Measurements from ENCODE around the gene TIAM2.
A peak's percentile ranks its signal among the peaks of the same experiment; 100 is the strongest.
"Not testable (repeated sequence)": the region's sequence is repeated elsewhere in the genome, so short reads cannot be mapped to it uniquely, and the experiment has no call there.

Gene TIAM2

DNA sequence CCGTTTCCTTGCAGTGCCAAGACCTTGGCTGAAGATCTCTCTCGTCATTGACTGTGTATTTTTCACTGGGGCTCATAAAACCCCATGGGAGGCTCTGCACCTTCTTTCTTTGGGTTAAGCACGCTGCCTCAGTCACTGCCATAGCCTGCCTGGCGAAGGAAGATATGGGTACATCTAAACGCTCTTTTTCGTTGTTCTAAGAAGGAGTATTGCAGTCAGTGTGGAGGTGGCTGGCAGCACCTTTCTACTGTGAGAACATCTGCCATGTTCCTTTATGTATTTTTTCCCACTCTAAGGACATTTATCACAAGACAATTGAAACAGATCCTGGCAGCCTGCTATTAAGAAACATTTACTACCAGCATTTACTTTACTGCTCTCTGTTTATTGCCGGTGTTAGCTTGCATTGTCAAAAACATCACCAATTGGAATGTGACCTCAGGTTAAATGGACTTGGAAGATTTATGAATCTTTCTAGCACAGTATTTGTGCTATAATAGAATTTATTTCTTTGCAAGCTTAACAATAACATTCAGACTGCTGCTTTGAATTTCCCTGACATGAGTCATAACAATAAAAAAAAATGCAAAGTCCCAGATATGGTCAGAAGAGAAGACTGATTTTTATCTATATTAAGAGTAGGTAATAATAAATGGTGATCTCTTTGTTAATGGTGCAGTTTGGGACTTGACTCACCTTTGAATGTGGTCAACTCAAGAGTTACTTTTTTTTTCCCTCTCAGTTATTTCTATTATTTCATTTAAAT, 206.5 kb downstream of the TIAM2 start:
- peak; percentile 92 for DNase-seq

DNA sequence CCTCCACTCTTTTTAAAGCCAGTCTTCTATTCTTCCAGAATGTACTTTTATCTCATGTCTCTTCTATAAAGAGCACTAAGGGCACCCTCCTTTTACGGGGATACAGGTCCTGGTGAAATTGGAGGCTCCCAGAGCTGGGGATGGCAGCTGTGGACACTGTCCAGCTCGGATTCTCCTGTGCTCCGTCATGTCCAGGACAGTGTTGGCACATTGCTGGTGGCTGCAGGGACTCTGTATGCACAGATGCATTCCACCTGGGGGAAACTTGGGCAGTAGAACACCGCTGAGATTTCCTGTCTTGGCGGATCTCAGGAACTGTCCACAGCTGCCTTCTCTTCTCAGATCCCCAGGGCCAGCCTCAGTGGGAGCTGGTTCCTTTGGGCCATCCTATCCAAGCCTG, 212.1 kb downstream of the TIAM2 start:
- no peak for DNase-seq

DNA sequence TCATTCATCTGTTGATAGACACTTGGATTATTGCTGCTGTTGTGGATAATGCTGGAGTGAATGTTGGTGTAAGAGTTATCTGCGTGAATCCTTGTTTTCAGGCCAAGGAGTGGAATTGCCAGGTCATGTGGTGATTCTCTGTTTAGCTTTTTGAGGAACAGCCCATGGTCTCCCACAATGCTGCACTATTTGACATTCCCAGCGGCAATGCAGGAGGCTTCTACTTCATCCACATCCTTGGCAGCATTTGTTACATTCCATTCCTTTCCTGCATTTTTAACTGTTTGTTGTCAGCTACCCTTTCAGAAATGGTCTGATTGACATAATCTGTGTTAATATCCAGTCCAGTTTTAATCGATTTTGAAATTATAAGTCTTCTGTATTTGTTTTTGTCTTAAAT, 217.0 kb downstream of the TIAM2 start:
- peak; percentile 52 for DNase-seq

DNA sequence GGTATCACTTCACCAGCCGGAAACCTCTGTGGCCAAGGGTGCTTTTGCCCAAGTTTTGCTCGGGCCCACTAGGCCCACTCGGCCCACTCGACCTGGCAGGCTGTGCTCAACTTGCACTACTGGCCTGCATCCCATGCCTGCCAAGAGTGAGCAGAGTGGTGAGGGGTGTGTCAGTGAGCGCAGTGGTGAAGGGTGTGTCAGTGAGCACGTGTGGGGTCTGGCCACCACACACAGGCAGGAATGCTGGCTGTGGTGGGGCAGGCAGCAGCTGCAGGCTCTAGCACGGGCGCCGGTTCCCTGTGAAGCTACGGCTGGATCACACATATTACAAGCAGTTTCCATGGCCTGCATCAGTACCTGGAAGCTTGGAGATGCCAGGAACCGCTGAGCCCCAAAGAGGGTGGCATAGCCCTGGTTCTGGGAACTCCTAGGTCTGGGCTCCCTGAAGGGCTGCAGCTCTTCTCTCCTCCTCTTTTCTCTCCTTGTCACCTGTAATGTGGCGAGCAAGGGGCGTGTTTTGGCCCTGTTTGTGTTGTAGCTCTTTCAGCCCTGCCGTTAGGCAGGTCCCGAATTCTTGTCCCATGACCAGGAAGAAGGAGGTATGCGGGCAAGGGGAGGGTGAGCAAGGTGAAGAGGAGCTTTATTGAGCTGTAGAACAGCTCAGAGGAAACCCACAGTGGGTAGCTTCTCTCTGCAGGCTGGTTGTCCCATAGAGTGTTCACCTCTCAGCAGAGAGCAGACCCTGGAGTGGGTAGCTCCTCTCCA, 217.7 kb downstream of the TIAM2 start:
- DNase-seq = peak; percentile 75

DNA sequence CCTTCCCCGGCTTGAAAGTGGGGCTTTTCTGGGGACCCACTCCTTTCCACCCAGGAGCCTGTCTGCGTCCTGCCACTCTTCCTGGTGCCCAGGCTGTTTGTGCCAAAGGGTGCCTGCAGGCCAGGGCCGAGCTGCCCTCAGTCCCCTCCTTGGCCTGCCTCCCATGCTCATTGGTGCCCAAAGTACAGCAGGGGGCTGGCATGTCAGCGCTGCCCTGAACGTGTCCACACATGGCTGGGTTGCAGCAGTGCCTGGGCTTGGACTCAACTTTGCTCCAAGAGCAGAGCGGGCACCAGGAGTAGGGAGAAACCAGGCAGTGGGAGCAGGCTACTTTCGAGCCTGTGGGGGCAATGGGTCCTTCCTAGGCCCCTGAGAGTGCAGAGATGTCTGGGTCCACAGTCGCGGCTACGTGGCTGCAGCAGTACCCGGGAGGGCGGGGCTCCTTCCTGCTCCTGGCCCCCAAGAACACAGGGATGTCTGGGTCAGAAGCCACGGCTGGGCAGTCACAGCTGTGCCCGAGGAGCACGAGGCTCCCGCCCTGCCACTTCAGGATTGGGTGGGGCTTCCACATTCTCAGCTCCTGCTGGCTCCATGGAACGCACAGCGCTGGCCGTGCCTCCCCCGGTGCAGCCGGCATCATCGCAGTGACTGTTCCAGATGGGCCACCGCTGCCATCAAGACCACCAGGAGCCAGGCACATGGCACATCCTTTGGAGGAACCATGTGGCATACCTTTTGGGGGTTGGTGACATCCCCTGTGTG, 218.7 kb downstream of the TIAM2 start:
- DNase-seq = no peak

DNA sequence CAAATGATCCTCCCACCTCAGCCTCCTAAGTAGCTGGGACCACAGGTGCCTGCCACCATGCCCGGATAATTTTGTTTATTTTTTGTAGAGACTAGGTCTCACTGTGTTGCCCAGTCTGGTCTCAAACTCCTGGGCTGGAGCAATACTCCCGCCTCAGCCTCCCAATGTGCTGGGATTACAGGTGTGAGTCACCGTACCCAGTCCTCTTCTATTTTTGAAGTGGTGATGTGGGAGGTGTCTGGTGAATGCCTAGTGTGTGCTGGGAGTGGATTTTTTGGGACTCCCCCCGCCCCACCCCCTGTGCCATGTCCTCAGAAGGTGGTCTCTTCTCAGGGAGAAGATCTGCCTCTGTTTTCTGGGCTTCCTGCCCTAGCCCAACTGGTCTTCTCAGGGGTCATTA, 220.8 kb downstream of the TIAM2 start:
- no peak for DNase-seq

DNA sequence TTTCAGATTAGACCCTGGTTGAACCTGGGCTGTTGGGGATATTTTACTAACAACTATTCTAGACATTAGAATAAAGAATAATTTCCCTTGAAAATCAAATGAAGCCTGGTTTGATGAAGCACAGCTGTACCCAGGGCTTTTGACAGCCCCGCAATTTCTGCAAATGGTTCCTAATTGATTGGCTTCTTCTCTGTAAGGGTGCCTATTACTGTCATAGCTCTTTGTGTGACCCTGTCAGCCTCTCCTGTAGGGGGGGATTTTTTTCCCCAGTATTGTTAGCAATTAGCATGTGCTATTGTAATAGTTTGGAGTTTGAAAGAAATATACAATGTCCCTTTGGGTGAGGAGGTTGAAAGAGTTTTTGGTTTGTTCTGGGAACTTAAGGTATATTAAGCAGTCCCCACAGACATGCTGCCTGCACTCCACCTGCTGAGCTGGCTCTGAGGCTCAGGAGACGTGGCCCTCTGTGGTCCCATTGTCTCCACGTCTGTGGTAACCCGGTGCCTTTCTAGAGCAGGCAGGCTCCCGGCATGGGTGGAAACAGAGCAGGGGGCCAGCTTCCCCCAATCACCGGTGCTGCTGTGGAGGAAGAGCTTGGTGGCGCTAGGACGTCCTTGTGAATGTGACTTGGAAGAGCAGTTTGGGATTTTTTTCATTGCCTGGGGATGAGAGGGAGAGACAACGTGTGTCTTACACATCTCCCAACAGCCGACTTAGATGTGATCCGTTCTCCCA, 221.4 kb downstream of the TIAM2 start:
- no peak for DNase-seq

DNA sequence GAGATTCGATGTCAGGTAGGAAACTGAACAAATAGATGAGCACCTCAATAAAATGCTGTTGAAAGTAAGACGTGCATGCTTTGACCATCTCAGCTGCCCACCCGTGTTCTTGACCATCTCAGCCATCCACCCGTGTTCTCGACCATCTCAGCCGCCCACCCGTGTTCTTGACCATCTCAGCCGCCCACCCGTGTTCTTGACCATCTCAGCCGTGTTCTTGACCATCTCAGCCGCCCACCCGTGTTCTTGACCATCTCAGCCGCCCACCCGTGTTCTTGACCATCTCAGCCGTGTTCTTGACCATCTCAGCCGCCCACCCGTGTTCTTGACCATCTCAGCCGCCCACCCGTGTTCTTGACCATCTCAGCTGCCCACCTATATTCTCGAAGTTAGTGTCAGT, 223.6 kb downstream of the TIAM2 start:
- not testable (repeated sequence) for DNase-seq

DNA sequence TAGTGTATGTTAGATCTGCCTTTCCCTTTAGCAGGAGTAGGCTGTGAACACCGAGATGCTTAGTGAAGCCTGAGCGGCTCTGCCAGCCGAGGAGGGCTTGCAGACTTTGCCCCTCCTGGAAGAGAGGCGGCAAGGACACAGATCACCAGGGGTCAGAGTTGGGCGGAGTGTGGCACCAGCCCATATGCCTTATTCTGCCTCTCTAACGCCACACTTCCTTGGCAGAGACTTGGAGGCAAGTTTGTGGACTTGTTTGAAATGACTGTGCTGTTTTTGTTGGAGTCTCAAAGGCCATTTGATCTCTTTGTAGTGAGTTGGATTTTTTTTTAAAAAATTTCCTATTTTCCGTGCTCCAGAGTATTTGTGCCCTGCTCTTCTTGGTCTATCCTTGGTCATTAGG, 224.2 kb downstream of the TIAM2 start:
- DNase-seq = no peak

DNA sequence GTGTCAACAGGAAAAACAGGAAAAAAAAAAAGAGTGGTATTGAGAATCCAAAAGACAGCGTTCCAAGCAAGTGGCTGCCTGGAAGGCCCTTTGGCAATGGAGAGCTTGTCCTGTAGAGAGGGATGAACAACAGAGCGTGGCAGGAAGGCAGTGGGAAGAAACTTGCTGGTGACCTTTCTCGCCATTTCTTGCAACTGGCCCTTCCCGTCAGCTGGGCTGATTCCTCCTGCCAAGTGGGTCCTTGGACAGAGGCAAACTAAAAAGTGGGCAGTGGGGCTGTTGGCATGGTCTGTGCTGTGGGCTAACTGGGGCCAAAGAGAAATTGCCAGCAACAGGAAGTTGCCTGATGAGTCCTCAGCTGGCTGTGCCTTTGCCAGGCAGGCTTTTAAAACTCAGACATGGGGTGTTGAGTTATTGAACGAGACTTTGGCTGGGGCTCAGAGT, 224.8 kb downstream of the TIAM2 start:
- no peak for DNase-seq

DNA sequence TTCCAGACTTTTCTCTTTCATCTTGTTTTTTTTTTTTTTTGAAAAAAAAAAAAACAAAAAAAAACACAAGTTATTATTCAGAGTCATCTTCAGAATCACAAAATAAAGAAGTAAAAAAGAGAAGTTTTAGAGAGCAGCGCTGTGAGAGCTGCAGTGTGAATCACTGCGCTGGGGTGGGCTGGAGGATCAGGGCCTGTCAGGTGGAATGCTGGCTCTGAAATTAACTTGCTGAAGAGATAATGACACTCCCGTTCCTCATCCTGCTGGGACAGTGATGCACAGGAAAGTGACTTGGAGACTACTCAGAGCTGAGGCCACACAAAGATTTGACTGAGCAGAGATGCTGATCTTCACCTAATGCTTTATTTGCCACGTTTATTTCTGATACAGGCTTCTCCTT, 226.0 kb downstream of the TIAM2 start:
- no peak for DNase-seq

DNA sequence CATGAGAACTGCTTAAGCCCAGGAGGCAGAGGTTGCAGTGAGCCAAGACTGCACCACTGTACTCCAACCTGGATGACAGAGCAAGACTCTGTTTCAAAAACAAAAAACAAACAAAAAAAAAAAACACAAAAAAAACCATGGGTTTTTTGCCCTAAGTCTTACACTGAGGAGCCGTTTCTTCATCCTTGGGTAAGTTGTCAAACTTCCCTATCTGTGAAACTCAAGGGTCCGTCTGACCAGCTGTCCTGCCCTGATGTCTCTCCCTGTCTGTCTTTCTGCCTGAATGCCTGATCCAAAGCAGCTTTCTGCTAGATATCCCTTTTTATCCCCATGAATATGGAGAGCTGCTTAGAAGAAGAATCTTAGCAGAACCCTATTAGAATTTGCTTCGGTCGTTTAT, 227.4 kb downstream of the TIAM2 start:
- no peak for DNase-seq

DNA sequence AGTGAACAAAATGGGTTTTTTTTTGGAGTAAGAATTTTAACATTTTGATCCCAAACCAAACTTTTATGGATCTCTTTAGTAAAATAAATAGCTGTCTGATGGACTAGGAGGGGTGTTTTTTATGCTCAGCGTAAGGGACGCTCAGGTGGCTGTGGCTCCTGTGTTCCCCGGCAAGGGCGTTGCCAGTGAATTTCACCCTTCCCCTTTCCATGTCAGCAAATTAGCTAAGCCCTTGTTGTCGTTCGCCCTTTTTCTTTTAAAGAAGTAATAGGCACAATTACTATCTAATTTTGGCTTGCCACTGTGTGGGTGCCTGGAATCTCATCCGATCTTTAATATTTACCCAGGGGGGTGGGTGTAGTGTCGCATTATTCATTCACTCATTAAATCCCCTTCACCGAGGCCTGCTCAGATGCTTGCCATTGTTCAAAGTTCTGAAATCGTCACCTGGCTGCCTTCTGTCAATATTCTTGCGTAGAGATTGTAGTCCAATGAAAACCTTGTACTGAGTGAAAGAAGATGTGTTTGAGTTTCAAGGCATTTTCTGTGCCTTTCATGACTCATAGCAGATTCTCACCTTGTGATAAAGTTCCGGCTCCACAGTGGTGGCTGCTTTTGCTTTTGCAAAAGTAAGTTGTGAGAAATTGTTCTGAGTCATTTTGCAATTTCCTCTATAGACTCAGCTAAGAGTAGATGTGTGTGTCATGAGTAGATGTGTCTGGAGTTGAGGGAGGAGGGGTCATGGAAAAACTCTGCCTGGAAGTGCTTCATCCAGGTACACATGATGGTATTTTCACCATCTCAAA, 228.7 kb downstream of the TIAM2 start:
- DNase-seq = peak; percentile 88

DNA sequence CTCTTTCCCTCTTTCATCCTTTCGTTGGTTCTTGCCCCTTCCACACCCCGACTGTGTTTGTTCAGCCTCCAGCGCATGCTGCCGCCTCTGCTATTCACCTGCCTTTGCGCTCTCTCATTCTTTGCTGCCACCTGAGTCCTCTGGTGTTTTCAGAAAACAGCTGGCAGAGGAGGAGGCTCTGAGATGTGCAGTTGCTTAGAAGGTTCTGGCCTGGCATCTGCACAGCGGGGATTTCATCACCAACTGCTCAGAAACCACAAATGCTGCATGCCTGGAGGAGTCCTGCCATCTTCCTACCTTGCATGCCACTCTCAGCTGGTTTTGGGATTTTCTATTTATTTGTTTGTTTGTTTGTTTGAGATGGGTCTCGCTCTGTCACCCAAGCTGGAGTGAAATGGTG, 229.5 kb downstream of the TIAM2 start:
- DNase-seq = no peak

DNA sequence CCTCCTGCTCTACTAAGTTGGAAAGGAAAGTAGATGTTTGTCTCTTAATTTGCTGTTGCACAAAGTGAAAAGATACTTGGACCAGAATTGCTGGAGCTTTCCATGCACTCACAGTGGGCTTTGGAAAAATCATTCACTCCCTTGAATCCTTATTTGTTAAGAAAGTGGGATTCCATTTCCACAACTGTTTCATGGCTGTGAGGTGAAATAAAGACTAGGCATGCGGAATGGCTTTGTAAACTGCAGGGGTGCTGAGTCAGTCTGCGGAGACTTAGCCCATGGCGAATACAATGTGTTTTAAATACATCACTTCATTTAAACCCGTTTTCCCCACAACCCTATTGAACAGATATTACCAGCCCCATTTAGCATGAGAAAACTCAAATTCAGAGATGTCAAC, 231.9 kb downstream of the TIAM2 start:
- no peak for DNase-seq

DNA sequence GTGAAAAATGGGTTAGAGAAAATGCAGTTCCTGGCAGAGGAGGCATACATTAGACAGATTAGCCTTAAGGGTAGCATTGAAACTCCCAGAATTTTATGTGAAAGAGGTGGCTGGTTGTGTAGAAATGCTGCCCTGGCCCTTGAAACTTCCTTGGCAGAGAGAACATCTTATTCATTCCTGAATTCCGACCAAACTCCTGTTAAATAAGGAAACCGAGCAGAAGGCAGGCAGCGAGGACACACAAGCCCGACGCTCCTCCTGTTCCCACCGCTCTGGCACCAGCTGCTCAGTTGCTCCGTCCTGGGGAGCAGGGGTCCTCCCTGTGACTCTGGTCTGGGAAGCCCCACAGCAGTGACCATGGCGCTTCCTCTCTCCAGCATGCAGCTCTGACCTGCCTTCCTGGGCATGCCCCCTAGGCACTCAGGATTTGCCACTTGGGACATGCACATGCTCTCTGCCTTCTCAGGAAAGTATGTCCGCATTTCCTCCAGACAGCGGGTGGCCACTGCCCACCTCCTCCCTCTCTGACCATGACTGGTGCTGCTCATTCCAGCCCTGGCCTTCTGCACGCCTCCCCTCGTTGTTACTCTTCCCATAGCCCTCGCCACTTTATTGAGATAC, 233.5 kb downstream of the TIAM2 start:
- DNase-seq = no peak

DNA sequence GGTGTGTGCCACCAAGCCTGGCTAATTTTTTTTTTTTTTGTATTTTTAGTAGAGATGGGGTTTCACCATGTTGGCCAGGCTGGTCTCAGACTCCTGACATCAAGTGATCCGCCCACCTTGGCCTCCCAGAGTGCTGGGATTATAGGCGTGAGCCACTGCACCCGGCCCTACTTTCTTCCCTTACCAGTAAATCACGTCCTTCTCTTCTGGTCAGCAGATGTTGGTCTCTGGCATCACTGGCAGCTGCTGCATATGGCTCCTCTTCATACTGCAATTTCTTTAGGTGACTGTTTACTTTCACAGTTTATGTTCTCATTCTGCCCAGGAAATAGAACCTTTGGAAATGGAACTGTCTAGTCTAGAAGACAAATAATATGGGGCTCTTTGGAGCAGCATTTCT, 235.9 kb downstream of the TIAM2 start:
- not testable (repeated sequence) for DNase-seq

DNA sequence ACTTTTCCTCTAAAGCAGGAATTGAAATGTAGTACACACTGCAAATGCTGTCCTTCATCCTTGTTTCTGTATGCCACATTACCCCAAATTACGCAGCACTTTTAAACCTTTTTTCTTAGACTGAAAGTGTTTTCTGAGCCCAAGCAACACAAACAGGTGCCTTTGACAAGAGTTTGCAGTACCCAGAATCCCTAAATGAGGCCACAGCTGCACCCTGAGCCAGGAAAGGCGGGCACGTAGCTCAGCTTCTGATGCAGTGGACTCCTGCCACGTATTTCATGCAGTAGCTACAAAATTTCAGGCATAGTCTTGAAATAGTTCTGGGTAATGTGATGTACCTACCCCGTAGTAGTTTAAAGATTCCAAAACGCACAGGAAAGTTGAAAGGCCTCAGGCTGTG, 237.7 kb downstream of the TIAM2 start:
- no peak for DNase-seq

DNA sequence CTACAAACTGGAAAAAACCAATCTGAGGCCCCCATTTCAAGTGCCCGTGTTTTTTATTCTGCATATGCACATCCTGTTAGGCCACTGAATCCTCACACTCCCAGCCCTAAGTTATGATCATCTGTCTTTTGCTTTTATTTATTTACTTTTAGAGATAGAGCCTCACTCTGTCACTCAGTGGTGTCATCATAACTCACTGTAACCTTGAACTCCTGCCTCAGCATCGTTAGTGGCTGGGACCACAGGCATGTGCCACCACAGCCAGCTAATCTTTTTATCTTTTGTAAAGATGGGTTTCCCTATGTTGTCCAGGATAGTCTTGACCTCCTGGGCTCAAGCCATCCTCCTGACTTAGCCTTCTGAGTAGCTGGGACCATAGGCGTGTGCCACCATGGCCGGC, 239.1 kb downstream of the TIAM2 start:
- DNase-seq = no peak

DNA sequence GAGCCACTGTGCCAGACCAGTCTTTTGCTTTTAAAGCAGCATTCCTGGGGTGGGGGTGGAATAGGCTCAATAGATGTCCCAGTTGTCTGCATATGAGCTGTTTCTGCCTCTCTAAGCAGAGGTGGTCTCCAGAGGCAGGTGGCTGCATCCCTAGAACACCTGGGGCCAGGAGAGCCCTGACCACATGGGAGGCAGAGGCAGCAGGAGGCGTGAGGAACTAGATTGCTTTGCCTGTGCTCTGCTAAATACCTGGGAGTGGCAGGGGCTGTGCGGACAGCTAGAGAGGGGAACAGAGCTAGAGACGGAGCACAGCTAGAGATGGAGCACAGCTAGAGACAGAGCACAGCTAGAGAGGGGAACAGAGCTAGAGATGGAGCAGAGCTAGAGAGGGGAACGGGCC, 239.6 kb downstream of the TIAM2 start:
- DNase-seq = no peak

DNA sequence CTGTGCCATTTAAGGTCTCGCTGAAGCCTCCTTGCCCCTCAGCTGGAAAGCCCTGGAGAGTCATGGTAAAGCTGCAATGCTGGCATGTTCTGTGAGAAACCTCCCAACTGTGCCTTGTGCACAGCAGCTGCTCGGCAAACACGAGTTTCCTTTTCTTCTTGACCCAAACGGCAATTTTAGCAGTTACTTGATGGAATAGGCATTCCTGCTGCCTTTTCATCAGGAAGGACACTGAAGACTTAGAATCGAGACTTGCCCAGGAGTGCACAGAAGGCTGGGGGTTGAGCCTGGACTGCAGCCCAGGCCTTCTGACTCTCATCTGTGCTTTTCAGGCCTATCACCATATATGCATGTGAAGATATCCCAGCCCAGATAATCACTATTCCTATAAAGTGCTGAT, 240.0 kb downstream of the TIAM2 start:
- DNase-seq = no peak

Data from fibroblast of skin of abdomen (primary cell).